ENCODE measurements around the gene TH.

TH gene

GRCh38 chr11:2159536-2160413, 11.8 kb downstream of the TH start:
- DNase-seq (ENCODE audit: low read depth): no peak

- DNase-seq (ENCODE audit: low read depth): no peak
Measured at GRCh38 chr11:2158966-2159365, 12.6 kb downstream of the TH start.

GRCh38 chr11:2158296-2158737, 13.3 kb downstream of the TH start:
- DNase-seq (ENCODE audit: low read depth): no peak

GRCh38 chr11:2157294-2158040, 14.1 kb downstream of the TH start:
- DNase-seq (ENCODE audit: low read depth): no peak

GRCh38 chr11:2156416-2157182, 15.0 kb downstream of the TH start:
- no peak for DNase-seq (ENCODE audit: low read depth)

GRCh38 chr11:2155511-2155910, 16.1 kb downstream of the TH start:
- DNase-seq (ENCODE audit: low read depth): no peak

- DNase-seq (ENCODE audit: low read depth): no peak
Measured at GRCh38 chr11:2154889-2155288, 16.7 kb downstream of the TH start.

GRCh38 chr11:2154195-2154585, 17.4 kb downstream of the TH start:
- no peak for DNase-seq (ENCODE audit: low read depth)

- DNase-seq (ENCODE audit: low read depth): no peak
Measured at GRCh38 chr11:2153581-2154194, 17.9 kb downstream of the TH start.

GRCh38 chr11:2151500-2152257, 19.9 kb downstream of the TH start:
- peak; percentile 66 for DNase-seq (ENCODE audit: low read depth)

- DNase-seq (ENCODE audit: low read depth): no peak
Measured at GRCh38 chr11:2149864-2150847, 21.5 kb downstream of the TH start.

GRCh38 chr11:2149460-2149859, 22.2 kb downstream of the TH start:
- no peak for DNase-seq (ENCODE audit: low read depth)

GRCh38 chr11:2148595-2148994, 23.0 kb downstream of the TH start:
- DNase-seq (ENCODE audit: low read depth): no peak

GRCh38 chr11:2147391-2147790, 24.2 kb downstream of the TH start:
- no peak for DNase-seq (ENCODE audit: low read depth)

- DNase-seq (ENCODE audit: low read depth): no peak
Measured at GRCh38 chr11:2146051-2146450, 25.6 kb downstream of the TH start.

- no peak for DNase-seq (ENCODE audit: low read depth)
Measured at GRCh38 chr11:2144544-2145248, 26.9 kb downstream of the TH start.

- no peak for DNase-seq (ENCODE audit: low read depth)
Measured at GRCh38 chr11:2143799-2144543, 27.6 kb downstream of the TH start.

GRCh38 chr11:2143477-2143798, 28.2 kb downstream of the TH start:
- DNase-seq (ENCODE audit: low read depth): no peak

- peak; percentile 37 for DNase-seq (ENCODE audit: low read depth)
Measured at GRCh38 chr11:2142762-2143202, 28.8 kb downstream of the TH start.

Measured in stimulated activated CD4-positive, alpha-beta T cell treated with anti-CD3 and anti-CD28 coated beads, Interleukin-2, amount 100 ng/mL, for 4 hours (primary cell).